Vagina (tissue), 2 donors: ENCODE results near the gene FAM3D. TPM values are rescaled to one million over a fixed set of nuclear protein-coding genes. Genes with fewer than 3 reads are reported as not detected.

Experiments
- DNase-seq, 2 donors: peaks; one replicate each; pipeline ENCODE4 v3.0.0-alpha.2; 2017; ENCODE audit errors: extremely low spot score in 2 of 2
- H3K27ac ChIP-seq: fragments of 200-600 bp; sonication (generic); one replicate; pipeline ENCODE4 v1.5.1; 2019
- H3K27me3 ChIP-seq: fragments of 200-600 bp; sonication (generic); one replicate; pipeline ENCODE4 v1.5.1; 2019
- H3K36me3 ChIP-seq, 2 donors: fragments of 200-600 bp; sonication (generic); one replicate each; pipeline ENCODE4 v1.5.1; 2017 to 2019
- H3K4me1 ChIP-seq: fragments of 200-600 bp; sonication (generic); one replicate; pipeline ENCODE4 v1.5.1; 2019
- H3K4me3 ChIP-seq, 2 donors: fragments of 200-600 bp; sonication (generic); 1 replicate in 1 of 2; 2 replicates in 1 of 2; pipeline ENCODE4 v1.5.1; 2016 to 2019
- H3K9me3 ChIP-seq: fragments of 200-600 bp; sonication (generic); one replicate; pipeline ENCODE4 v1.5.1; 2019
- CTCF ChIP-seq, 3 experiments: fragments of 450-650 bp in 2 of 3; fragments of 200-600 bp in 1 of 3; sonication (generic) in 1 of 3; IDR thresholded peaks; one replicate each; pipeline ENCODE4 v1.5.1; 2017 to 2019; ENCODE audit warnings: antibody characterized with exemption in 3 of 3, mild to moderate bottlenecking in 2 of 3, moderate library complexity in 2 of 3
- POLR2A ChIP-seq, 2 donors: fragments of 450-650 bp; IDR thresholded peaks; one replicate each; pipeline ENCODE4 v1.6.1; 2017; ENCODE audit warnings: antibody characterized with exemption in 2 of 2, mild to moderate bottlenecking in 2 of 2, moderate library complexity in 2 of 2
- POLR2AphosphoS5 ChIP-seq, 2 donors: sonication (generic); formaldehyde crosslinking; IDR thresholded peaks; one replicate each; pipeline ENCODE4 v1.9.0; 2017; ENCODE audit warnings: antibody characterized with exemption in 2 of 2, mild to moderate bottlenecking in 2 of 2, low read depth in 1 of 2; ENCODE audit not compliant: insufficient read depth in 1 of 2
- intact Hi-C: fragments of 100-400 bp; cut with DNase I; formaldehyde crosslinking; loops from one replicate; pipeline ENCODE4 v1.15.1; 2023
- total RNA-seq: library from RNA; depleted of rRNA; stranded (reverse); fragments of >200 nt; gene quantifications from one replicate; pipeline ENCODE4 v1.2.3, GENCODE V29; 2016

FAM3D gene
- total RNA-seq, 1 donor from 2014 or later, result 13.5 TPM

- H3K9me3 ChIP-seq, result no peaks in the 10 kb centered on the region
- no peaks in the 10 kb centered on the region for H3K27me3 ChIP-seq
- H3K27ac ChIP-seq, result no peak overlapping the region
- no peak for DNase-seq
- no peaks in the 10 kb centered on the region for H3K36me3 ChIP-seq
- H3K4me1 ChIP-seq, result no peaks in the 10 kb centered on the region
- no peak for TF ChIP-seq POLR2A (IDR thresholded peaks at IDR 0.05)
- TF ChIP-seq CTCF (IDR thresholded peaks at IDR 0.05), result no peak
- no peak for TF ChIP-seq POLR2AphosphoS5 (IDR thresholded peaks at IDR 0.05; ENCODE audit: insufficient read depth in 1 of 2, low read depth in 1 of 2)
- H3K4me3 ChIP-seq, result no peak overlapping the region
- intact Hi-C loops, result no loop called here
These were observed 25.4 kb upstream of the FAM3D start for GRCh38 chr3:58691997-58692396.

GRCh38 chr3:58690490-58690889 is 23.9 kb upstream of the FAM3D start:
- TF ChIP-seq POLR2AphosphoS5 (IDR thresholded peaks at IDR 0.05; ENCODE audit: insufficient read depth in 1 of 2, low read depth in 1 of 2), result no peak
- no peak for TF ChIP-seq POLR2A (IDR thresholded peaks at IDR 0.05)
- H3K4me3 ChIP-seq, result no peak overlapping the region
- intact Hi-C loops, result no loop called here
- H3K27me3 ChIP-seq, result no peaks in the 10 kb centered on the region
- H3K9me3 ChIP-seq, result no peaks in the 10 kb centered on the region
- no peaks in the 10 kb centered on the region for H3K4me1 ChIP-seq
- no peak overlapping the region for H3K27ac ChIP-seq
- H3K36me3 ChIP-seq, result no peaks in the 10 kb centered on the region
- DNase-seq, result peak in 1 of 2 donors; percentile 42

GRCh38 chr3:58688574-58688973 is 22.0 kb upstream of the FAM3D start:
- no peaks in the 10 kb centered on the region for H3K9me3 ChIP-seq
- no peaks in the 10 kb centered on the region for H3K27me3 ChIP-seq
- DNase-seq, result no peak
- H3K27ac ChIP-seq, result no peak overlapping the region
- no peaks in the 10 kb centered on the region for H3K36me3 ChIP-seq
- intact Hi-C loops, result no loop called here
- no peak overlapping the region for H3K4me3 ChIP-seq
- no peaks in the 10 kb centered on the region for H3K4me1 ChIP-seq
- TF ChIP-seq CTCF (IDR thresholded peaks at IDR 0.05), result no peak
- TF ChIP-seq POLR2AphosphoS5 (IDR thresholded peaks at IDR 0.05; ENCODE audit: insufficient read depth in 1 of 2, low read depth in 1 of 2), result no peak
- TF ChIP-seq POLR2A (IDR thresholded peaks at IDR 0.05), result no peak

- H3K27ac ChIP-seq, result no peak overlapping the region
- TF ChIP-seq CTCF (IDR thresholded peaks at IDR 0.05) (no peak), POLR2A (IDR thresholded peaks at IDR 0.05) (no peak), POLR2AphosphoS5 (IDR thresholded peaks at IDR 0.05; ENCODE audit: insufficient read depth in 1 of 2, low read depth in 1 of 2) (no peak)
- no peak overlapping the region for H3K4me3 ChIP-seq
- H3K4me1 ChIP-seq, result no peaks in the 10 kb centered on the region
- intact Hi-C loops, result no loop called here
- peak in 1 of 2 donors; percentile 40 for DNase-seq
- H3K9me3 ChIP-seq, result no peaks in the 10 kb centered on the region
- no peaks in the 10 kb centered on the region for H3K27me3 ChIP-seq
- no peaks in the 10 kb centered on the region for H3K36me3 ChIP-seq
These were observed 20.3 kb upstream of the FAM3D start for GRCh38 chr3:58686847-58687246.

GRCh38 chr3:58685641-58686040 is 19.1 kb upstream of the FAM3D start:
- no peaks in the 10 kb centered on the region for H3K9me3 ChIP-seq
- no peaks in the 10 kb centered on the region for H3K4me1 ChIP-seq
- H3K4me3 ChIP-seq, result no peak overlapping the region
- intact Hi-C loops, result no loop called here
- peak; percentile 54 to 58 for DNase-seq
- TF ChIP-seq CTCF (IDR thresholded peaks at IDR 0.05), result no peak
- TF ChIP-seq POLR2A (IDR thresholded peaks at IDR 0.05), result no peak
- no peak for TF ChIP-seq POLR2AphosphoS5 (IDR thresholded peaks at IDR 0.05; ENCODE audit: insufficient read depth in 1 of 2, low read depth in 1 of 2)
- no peaks in the 10 kb centered on the region for H3K36me3 ChIP-seq
- H3K27ac ChIP-seq, result no peak overlapping the region
- no peaks in the 10 kb centered on the region for H3K27me3 ChIP-seq
